HEK293 (cell line): ENCODE results near the gene SNX8.

Source experiments
- CTCF ChIA-PET: fragments of 350-600 bp; formaldehyde crosslinking; extraction: SDS; loops from one replicate; lab custom pipeline; 2021; ENCODE audit warnings: antibody characterized with exemption; lab: Yijun Ruan, JAX
- POLR2A ChIA-PET: fragments of 300-600 bp; formaldehyde crosslinking; extraction: SDS; loops from one replicate; lab custom pipeline; 2020; ENCODE audit warnings: antibody characterized with exemption, inconsistent platforms; lab: Yijun Ruan, JAX
- H3K27ac ChIP-seq: fragments of 200-500 bp; sonication (Bioruptor generic); 2 replicates; pipeline ENCODE4 v1.5.1; 2014; ENCODE audit warnings: low read depth, low read length, control low read depth, inconsistent platforms; ENCODE audit errors: extremely low read depth
- H3K36me3 ChIP-seq, 2 experiments: fragments of 200-500 bp in 1 of 2; sonication (Bioruptor generic) in 1 of 2; 1 replicate in 1 of 2; 2 replicates in 1 of 2; pipeline ENCODE4 v1.5.1; 2014 to 2017; ENCODE audit warnings: inconsistent platforms in 2 of 2, low read length in 2 of 2; ENCODE audit not compliant: control insufficient read depth in 2 of 2, insufficient read depth in 1 of 2
- H3K4me1 ChIP-seq: fragments of 200-500 bp; sonication (Bioruptor generic); 2 replicates; pipeline ENCODE4 v1.5.1; 2014; ENCODE audit warnings: mild to moderate bottlenecking, low read length, inconsistent platforms; ENCODE audit not compliant: control insufficient read depth, insufficient read depth
- H3K4me3 ChIP-seq: 2 replicates; pipeline ENCODE4 v1.5.1; 2011; ENCODE audit warnings: low read depth, mild to moderate bottlenecking, control low read depth, low read length, moderate library complexity
- H3K9me3 ChIP-seq: fragments of 200-500 bp; sonication (Bioruptor generic); 2 replicates; pipeline ENCODE4 v1.5.1; 2014; ENCODE audit warnings: low read depth, low read length, inconsistent platforms; ENCODE audit not compliant: control insufficient read depth, insufficient read depth
- GLI4 ChIP-seq: fragments of 450-650 bp; formaldehyde crosslinking; IDR thresholded peaks from 2 replicates; pipeline ENCODE4 v1.5.1; 2016; ENCODE audit warnings: missing biosample characterization, missing genetic modification characterization
- IKZF3 ChIP-seq: fragments of 450-650 bp; IDR thresholded peaks from 2 replicates; pipeline ENCODE4 v1.5.0; 2018; ENCODE audit warnings: missing biosample characterization, mild to moderate bottlenecking, missing genetic modification characterization, moderate library complexity
- KLF1 ChIP-seq: fragments of 450-650 bp; formaldehyde crosslinking; IDR thresholded peaks from 2 replicates; pipeline ENCODE4 v1.5.1; 2016; ENCODE audit warnings: missing biosample characterization, missing genetic modification characterization
- KLF17 ChIP-seq: fragments of 450-650 bp; formaldehyde crosslinking; IDR thresholded peaks from 2 replicates; pipeline ENCODE4 v1.5.1; 2016; ENCODE audit warnings: missing biosample characterization, missing genetic modification characterization
- MYNN ChIP-seq: fragments of 450-650 bp; formaldehyde crosslinking; IDR thresholded peaks from 2 replicates; pipeline ENCODE4 v1.5.1; 2016; ENCODE audit warnings: missing biosample characterization, missing genetic modification characterization, borderline replicate concordance
- OSR2 ChIP-seq: fragments of 450-650 bp; formaldehyde crosslinking; IDR thresholded peaks from 2 replicates; pipeline ENCODE4 v1.5.1; 2016; ENCODE audit warnings: missing biosample characterization, missing genetic modification characterization
- SETDB1 ChIP-seq: IDR thresholded peaks from one replicate; pipeline ENCODE4 v1.6.1; 2017; ENCODE audit warnings: mild to moderate bottlenecking, low read length, moderate library complexity, mixed read lengths; ENCODE audit not compliant: insufficient read length
- SP3 ChIP-seq: fragments of 450-650 bp; formaldehyde crosslinking; IDR thresholded peaks from 2 replicates; pipeline ENCODE4 v1.5.1; 2016; ENCODE audit warnings: missing biosample characterization, missing genetic modification characterization
- ZBTB10 ChIP-seq: fragments of 450-650 bp; formaldehyde crosslinking; IDR thresholded peaks from 2 replicates; pipeline ENCODE4 v1.5.1; 2016; ENCODE audit warnings: missing biosample characterization, missing genetic modification characterization
- ZFP41 ChIP-seq: fragments of 450-650 bp; formaldehyde crosslinking; IDR thresholded peaks from 2 replicates; pipeline ENCODE4 v1.5.1; 2016; ENCODE audit warnings: missing biosample characterization, missing genetic modification characterization, borderline replicate concordance
- ZNF10 ChIP-seq: fragments of 450-650 bp; formaldehyde crosslinking; IDR thresholded peaks from 2 replicates; pipeline ENCODE4 v1.5.1; 2017; ENCODE audit warnings: missing biosample characterization, missing genetic modification characterization
- ZNF133 ChIP-seq: fragments of 450-650 bp; formaldehyde crosslinking; IDR thresholded peaks from 2 replicates; pipeline ENCODE4 v1.5.1; 2016; ENCODE audit warnings: missing biosample characterization, missing genetic modification characterization
- ZNF19 ChIP-seq: fragments of 450-650 bp; formaldehyde crosslinking; IDR thresholded peaks from 2 replicates; pipeline ENCODE4; 2016; ENCODE audit warnings: missing biosample characterization, missing genetic modification characterization, low read depth
- ZNF214 ChIP-seq: fragments of 450-650 bp; formaldehyde crosslinking; IDR thresholded peaks from 2 replicates; pipeline ENCODE4 v1.5.1; 2017; ENCODE audit warnings: missing biosample characterization, mild to moderate bottlenecking, missing genetic modification characterization, borderline replicate concordance
- ZNF292 ChIP-seq: fragments of 450-650 bp; formaldehyde crosslinking; IDR thresholded peaks from 2 replicates; pipeline ENCODE4 v1.5.1; 2016; ENCODE audit warnings: low read depth, missing biosample characterization, missing genetic modification characterization, borderline replicate concordance
- ZNF362 ChIP-seq: fragments of 450-650 bp; formaldehyde crosslinking; IDR thresholded peaks from 2 replicates; pipeline ENCODE4 v1.5.1; 2016; ENCODE audit warnings: missing biosample characterization, missing genetic modification characterization
- ZNF37A ChIP-seq: fragments of 450-650 bp; IDR thresholded peaks from 2 replicates; pipeline ENCODE4 v1.5.1; 2018; ENCODE audit warnings: missing biosample characterization, missing genetic modification characterization
- ZNF473 ChIP-seq: fragments of 450-650 bp; formaldehyde crosslinking; IDR thresholded peaks from 2 replicates; pipeline ENCODE4 v1.5.1; 2017; ENCODE audit warnings: missing biosample characterization, missing genetic modification characterization
- ZNF513 ChIP-seq: fragments of 450-650 bp; IDR thresholded peaks from 2 replicates; pipeline ENCODE4 v1.5.1; 2018; ENCODE audit warnings: missing biosample characterization, missing genetic modification characterization
- ZNF571 ChIP-seq: fragments of 450-650 bp; formaldehyde crosslinking; IDR thresholded peaks from 2 replicates; pipeline ENCODE4 v1.5.0; 2017; ENCODE audit warnings: missing biosample characterization, missing genetic modification characterization
- ZNF585B ChIP-seq: fragments of 450-650 bp; formaldehyde crosslinking; IDR thresholded peaks from 2 replicates; pipeline ENCODE4 v1.5.1; 2016; ENCODE audit warnings: missing biosample characterization, missing genetic modification characterization
- ZNF639 ChIP-seq: fragments of 450-650 bp; formaldehyde crosslinking; IDR thresholded peaks from 2 replicates; pipeline ENCODE4 v1.5.1; 2016; ENCODE audit warnings: missing biosample characterization, missing genetic modification characterization
- ZSCAN5A ChIP-seq: fragments of 450-650 bp; formaldehyde crosslinking; IDR thresholded peaks from 2 replicates; pipeline ENCODE4 v1.5.1; 2016; ENCODE audit warnings: missing biosample characterization, missing genetic modification characterization
- ZXDB ChIP-seq: fragments of 450-650 bp; formaldehyde crosslinking; IDR thresholded peaks from 2 replicates; pipeline ENCODE4 v1.5.1; 2016; ENCODE audit warnings: missing biosample characterization, missing genetic modification characterization

Gene SNX8

GRCh38 chr7:2224491-2224928 is 89.7 kb downstream of the SNX8 start:
- H3K27ac ChIP-seq: no peak overlapping the region
- no peaks in the 10 kb centered on the region for H3K9me3 ChIP-seq
- H3K4me1 ChIP-seq: no peaks in the 10 kb centered on the region
- ChIA-PET CTCF (interaction anchor here (0.9 kb wide), 1 partner anchor 123 kb away, joined by 4 read pairs; no protein-coding TSS in a partner anchor), POLR2A (no interaction called here)
- H3K36me3 ChIP-seq: peaks cover 11 to 89% of the 10 kb centered on the region in 2 experiments
- no peak overlapping the region for H3K4me3 ChIP-seq
- TF ChIP-seq ZXDB (tag by site-specific recombination): no peak
- TF ChIP-seq ZNF585B (tag by site-specific recombination): no peak
- no peak for TF ChIP-seq GLI4 (tag by site-specific recombination)
- peak; percentile 84 for TF ChIP-seq KLF1 (tag by site-specific recombination)
- TF ChIP-seq ZNF19: no peak
- no peak for TF ChIP-seq ZNF37A (tag by site-specific recombination)

- ChIA-PET CTCF (interaction anchor here (0.9 kb wide), 1 partner anchor 124 kb away, joined by 4 read pairs; no protein-coding TSS in a partner anchor), POLR2A (interaction anchor here (0.8 kb wide), 1 partner anchor 9 kb away, joined by 6 read pairs; the partner anchor contains the start of gene MAD1L1)
- Histone ChIP-seq H3K36me3 (peaks cover 11 to 84% of the 10 kb centered on the region in 2 experiments), H3K27ac (no peak overlapping the region), H3K4me3 (no peak overlapping the region), H3K4me1 (no peaks in the 10 kb centered on the region), H3K9me3 (no peaks in the 10 kb centered on the region)
- TF ChIP-seq ZXDB (tag by site-specific recombination): no peak
- no peak for TF ChIP-seq ZNF362
- TF ChIP-seq ZNF639 (tag by site-specific recombination): no peak
- TF ChIP-seq ZFP41 (tag by site-specific recombination): no peak
- TF ChIP-seq ZNF10 (tag by site-specific recombination): no peak
- no peak for TF ChIP-seq MYNN (tag by site-specific recombination)
- no peak for TF ChIP-seq IKZF3 (tag by site-specific recombination)
- no peak for TF ChIP-seq ZNF473
- no peak for TF ChIP-seq ZNF571 (tag by site-specific recombination)
- TF ChIP-seq SP3 (tag by site-specific recombination): no peak
- no peak for TF ChIP-seq ZNF19
- no peak for TF ChIP-seq ZBTB10 (tag by site-specific recombination)
- TF ChIP-seq ZNF214 (tag by site-specific recombination): no peak
- no peak for TF ChIP-seq OSR2 (tag by site-specific recombination)
- no peak for TF ChIP-seq SETDB1
- TF ChIP-seq ZNF513 (tag by site-specific recombination): no peak
- no peak for TF ChIP-seq KLF17 (tag by site-specific recombination)
- TF ChIP-seq ZSCAN5A (tag by site-specific recombination): no peak
- no peak for TF ChIP-seq ZNF292 (tag by site-specific recombination)
- no peak for TF ChIP-seq ZNF133 (tag by site-specific recombination)
These were observed 90.9 kb downstream of the SNX8 start for GRCh38 chr7:2223321-2223720.
